Hematopoietic multipotent progenitor cell (in vitro differentiated cells): ENCODE results near the gene IGFBP4. TPM values are rescaled to one million over a fixed set of nuclear protein-coding genes. Genes with fewer than 3 reads are reported as not detected.

ENCODE experiments used
- total RNA-seq: library from RNA; depleted of rRNA; stranded (reverse); fragments of >200 nt; gene quantifications from one replicate; pipeline ENCODE4 v1.2.3, GENCODE V29; 2012

The IGFBP4 gene
- total RNA-seq, 1 donor: 1.3 TPM

Other genes with a start within 250 kb of the IGFBP4 start
- 4.6 TPM for gene WIPF2, start 224.1 kb upstream of the IGFBP4 start, total RNA-seq
- 4.0 TPM for gene CDC6, start 155.6 kb upstream of the IGFBP4 start, total RNA-seq
- 40.9 TPM for gene RARA, start 134.3 kb upstream of the IGFBP4 start, total RNA-seq
- 0.27 TPM for gene GJD3, start 78.7 kb upstream of the IGFBP4 start, total RNA-seq
- gene TOP2A, start 25.6 kb upstream of the IGFBP4 start, total RNA-seq: 2.4 TPM
- gene TNS4, start 58.2 kb downstream of the IGFBP4 start, total RNA-seq: under 0.01 TPM
- 4.6 TPM for gene CCR7, start 122.0 kb downstream of the IGFBP4 start, total RNA-seq
- 46.6 TPM for gene SMARCE1, start 204.4 kb downstream of the IGFBP4 start, total RNA-seq
- gene KRT222, start 221.7 kb downstream of the IGFBP4 start, total RNA-seq: not detected